Testis (tissue), 2 donors: ENCODE results near the gene POLQ.

Experiments used
- POLR2A ChIP-seq: fragments of 450-650 bp; IDR thresholded peaks from one replicate; pipeline ENCODE4 v1.6.1; 2017; ENCODE audit warnings: antibody characterized with exemption, mild to moderate bottlenecking, moderate library complexity
- TF ChIP-seq, protein P1 (sequence below), 3 experiments: fragments of 450-650 bp in 2 of 3; fragments of 200-600 bp in 1 of 3; sonication (generic) in 1 of 3; IDR thresholded peaks; one replicate each; pipeline ENCODE4 v1.5.1; 2016 to 2019; ENCODE audit warnings: antibody characterized with exemption in 3 of 3, mild to moderate bottlenecking in 2 of 3, moderate library complexity in 1 of 3

DNA sequence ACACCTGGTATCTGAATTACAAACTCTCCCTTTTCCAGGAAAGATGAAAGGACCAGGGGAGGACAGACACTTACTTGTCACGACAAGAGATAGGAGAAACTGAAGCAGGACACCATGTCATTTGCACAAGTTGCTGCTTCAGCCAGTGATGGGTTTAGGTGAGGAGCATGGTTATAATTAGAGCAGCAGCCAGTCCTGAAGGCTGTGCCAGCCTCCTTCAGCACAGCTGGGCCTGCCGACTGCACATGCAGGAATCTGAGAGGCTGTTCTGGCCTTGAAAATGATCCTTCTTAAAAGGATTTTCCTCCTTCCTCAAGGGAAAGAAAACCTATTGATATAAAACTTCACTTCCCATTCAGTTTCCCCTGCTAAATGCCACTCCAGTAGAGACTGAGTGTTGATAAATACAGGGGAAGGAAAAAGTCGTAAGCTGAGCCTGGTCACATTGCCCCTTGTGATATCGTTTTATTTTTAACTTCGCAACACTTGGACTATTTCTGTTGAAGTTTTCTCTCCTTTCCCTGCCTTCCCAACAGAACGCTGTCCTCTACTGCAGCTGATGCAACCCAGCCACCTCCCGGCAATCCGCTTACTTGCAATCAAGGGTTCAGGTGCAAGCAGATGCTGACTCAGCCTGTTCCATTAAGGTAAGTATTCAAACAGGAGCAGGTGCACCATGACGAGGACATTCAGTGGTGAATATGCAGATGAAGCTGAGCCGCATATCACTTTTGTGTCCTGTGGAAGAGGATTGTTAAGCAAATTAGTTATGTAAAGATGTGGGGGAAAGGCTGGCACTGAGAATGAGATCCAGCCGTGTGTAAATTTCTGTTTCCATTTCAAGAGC lies 47.3 kb upstream of the POLQ start, which contains the start of gene FBXO40:
- TF ChIP-seq, protein P1, sequence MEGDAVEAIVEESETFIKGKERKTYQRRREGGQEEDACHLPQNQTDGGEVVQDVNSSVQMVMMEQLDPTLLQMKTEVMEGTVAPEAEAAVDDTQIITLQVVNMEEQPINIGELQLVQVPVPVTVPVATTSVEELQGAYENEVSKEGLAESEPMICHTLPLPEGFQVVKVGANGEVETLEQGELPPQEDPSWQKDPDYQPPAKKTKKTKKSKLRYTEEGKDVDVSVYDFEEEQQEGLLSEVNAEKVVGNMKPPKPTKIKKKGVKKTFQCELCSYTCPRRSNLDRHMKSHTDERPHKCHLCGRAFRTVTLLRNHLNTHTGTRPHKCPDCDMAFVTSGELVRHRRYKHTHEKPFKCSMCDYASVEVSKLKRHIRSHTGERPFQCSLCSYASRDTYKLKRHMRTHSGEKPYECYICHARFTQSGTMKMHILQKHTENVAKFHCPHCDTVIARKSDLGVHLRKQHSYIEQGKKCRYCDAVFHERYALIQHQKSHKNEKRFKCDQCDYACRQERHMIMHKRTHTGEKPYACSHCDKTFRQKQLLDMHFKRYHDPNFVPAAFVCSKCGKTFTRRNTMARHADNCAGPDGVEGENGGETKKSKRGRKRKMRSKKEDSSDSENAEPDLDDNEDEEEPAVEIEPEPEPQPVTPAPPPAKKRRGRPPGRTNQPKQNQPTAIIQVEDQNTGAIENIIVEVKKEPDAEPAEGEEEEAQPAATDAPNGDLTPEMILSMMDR (IDR thresholded peaks at IDR 0.05) = no peak
- no peak for TF ChIP-seq POLR2A
